Liver (tissue), 9 donors: ENCODE data around the gene KIFC1. TPM values are rescaled to one million over a fixed set of nuclear protein-coding genes. Genes with fewer than 3 reads are reported as not detected.

Experiments
- DNase-seq: peaks from one replicate; pipeline ENCODE4 v3.0.0-alpha.2; 2017; ENCODE audit warnings: low spot score
- H3K27ac ChIP-seq, 2 donors: one replicate each; pipeline ENCODE4 v1.7.0; 2013; ENCODE audit warnings: inconsistent platforms in 2 of 2, low read length in 2 of 2, control low read depth in 1 of 2, low read depth in 1 of 2, mild to moderate bottlenecking in 1 of 2
- H3K27me3 ChIP-seq, 4 donors: one replicate each; pipeline versions ENCODE4 v1.6.1 to v1.7.0; 2013; ENCODE audit warnings: low read length in 3 of 4, inconsistent platforms in 1 of 4, mild to moderate bottlenecking in 1 of 4, moderate library complexity in 1 of 4; ENCODE audit not compliant: control insufficient read depth in 4 of 4, insufficient read depth in 4 of 4
- H3K36me3 ChIP-seq, 4 donors: one replicate each; pipeline versions ENCODE4 v1.6.1 to v1.7.0; 2013; ENCODE audit warnings: low read length in 3 of 4, mild to moderate bottlenecking in 3 of 4, low read depth in 1 of 4, moderate library complexity in 1 of 4; ENCODE audit not compliant: control insufficient read depth in 4 of 4, insufficient read depth in 3 of 4
- H3K4me1 ChIP-seq, 4 donors: one replicate each; pipeline versions ENCODE4 v1.6.1 to v1.7.0; 2013; ENCODE audit warnings: low read length in 3 of 4, mild to moderate bottlenecking in 3 of 4, moderate library complexity in 1 of 4; ENCODE audit not compliant: control insufficient read depth in 4 of 4, insufficient read depth in 4 of 4
- H3K4me3 ChIP-seq, 3 donors: one replicate each; pipeline versions ENCODE4 v1.6.1 to v1.7.0; 2013; ENCODE audit warnings: low read length in 3 of 3, control low read depth in 1 of 3, low read depth in 1 of 3, mild to moderate bottlenecking in 1 of 3
- H3K9ac ChIP-seq, 2 donors: one replicate each; pipeline ENCODE4 v1.7.0; 2013; ENCODE audit warnings: low read length in 2 of 2, mild to moderate bottlenecking in 2 of 2, moderate library complexity in 2 of 2, control low read depth in 1 of 2, low read depth in 1 of 2
- H3K9me3 ChIP-seq, 4 donors: one replicate each; pipeline versions ENCODE4 v1.6.1 to v1.7.0; 2013; ENCODE audit warnings: low read length in 3 of 4; ENCODE audit not compliant: control insufficient read depth in 4 of 4
- EGR1 ChIP-seq, 2 donors: IDR thresholded peaks; 2 replicates each; pipeline ENCODE4 v1.6.1; 2016 to 2018; ENCODE audit warnings: antibody characterized with exemption in 2 of 2, low read depth in 2 of 2
- FOXA1 ChIP-seq: IDR thresholded peaks from 2 replicates; pipeline ENCODE4 v1.6.1; 2016; ENCODE audit warnings: antibody characterized with exemption
- FOXA2 ChIP-seq: IDR thresholded peaks from 2 replicates; pipeline ENCODE4 v1.6.1; 2016; ENCODE audit warnings: antibody characterized with exemption
- GABPA ChIP-seq, 2 donors: IDR thresholded peaks in 1 of 2; conservative IDR thresholded peaks in 1 of 2; 2 replicates each; pipeline ENCODE4 v1.6.1; 2016; ENCODE audit warnings: antibody characterized with exemption in 2 of 2, mild to moderate bottlenecking in 1 of 2, moderate library complexity in 1 of 2
- HNF4A ChIP-seq, 2 donors: conservative IDR thresholded peaks; 2 replicates each; pipeline ENCODE4 v1.6.1; 2016; ENCODE audit warnings: antibody characterized with exemption in 2 of 2, mild to moderate bottlenecking in 2 of 2
- JUND ChIP-seq, 2 donors: IDR thresholded peaks; 2 replicates each; pipeline ENCODE4 v1.6.1; 2016; ENCODE audit warnings: antibody characterized with exemption in 2 of 2
- MAX ChIP-seq: IDR thresholded peaks from 2 replicates; pipeline ENCODE4 v1.6.1; 2016; ENCODE audit warnings: antibody characterized with exemption
- RAD21 ChIP-seq, 2 donors: IDR thresholded peaks; 2 replicates each; pipeline ENCODE4 v1.6.1; 2016; ENCODE audit warnings: antibody characterized with exemption in 2 of 2, mild to moderate bottlenecking in 2 of 2
- REST ChIP-seq: IDR thresholded peaks from 2 replicates; pipeline ENCODE4 v1.6.1; 2016; ENCODE audit warnings: antibody characterized with exemption, mild to moderate bottlenecking
- TAF1 ChIP-seq: conservative IDR thresholded peaks from 2 replicates; pipeline ENCODE4 v1.6.1; 2016; ENCODE audit warnings: antibody characterized with exemption, mild to moderate bottlenecking
- YY1 ChIP-seq: IDR thresholded peaks from 2 replicates; pipeline ENCODE4 v1.6.1; 2016; ENCODE audit warnings: antibody characterized with exemption, mild to moderate bottlenecking
- WGBS: extraction: QIAGEN DNeasy Blood & Tissue Kit; methylation state at CpG from one replicate; pipeline ENCODE4 v1.1.7; 2013; 5-methylcytosine and 5-hydroxymethylcytosine counted together
- polyA plus RNA-seq, 2 donors: library from polyadenylated mRNA; stranded (reverse) in 1 of 2; unstranded in 1 of 2; fragments of 200-250 nt in 1 of 2; fragments of >200 nt in 1 of 2; fragmentation: Nextera tagmentation in 1 of 2; extraction: Ambion mirVana in 1 of 2; gene quantifications; one replicate each; pipeline versions ENCODE4 v1.2.1 to v1.2.3, GENCODE V29; 2013 to 2015
- total RNA-seq, 2 donors: library from RNA; depleted of rRNA; stranded (reverse); fragments of >200 nt; gene quantifications; one replicate each; pipeline ENCODE4 v1.2.3, GENCODE V29; 2014
- TF ChIP-seq, protein P1 (sequence below): IDR thresholded peaks from 2 replicates; pipeline ENCODE4 v1.6.1; 2016; ENCODE audit warnings: antibody characterized with exemption
- donor health status: healthy.
- donor health status: healthy.
- donor health status: healthy.
- donor health status: healthy.
- donor health status: healthy.

Gene KIFC1
- total and polyA plus RNA-seq, 4 donors, result 0.08 to 30.0 (median 1.3) TPM

DNA sequence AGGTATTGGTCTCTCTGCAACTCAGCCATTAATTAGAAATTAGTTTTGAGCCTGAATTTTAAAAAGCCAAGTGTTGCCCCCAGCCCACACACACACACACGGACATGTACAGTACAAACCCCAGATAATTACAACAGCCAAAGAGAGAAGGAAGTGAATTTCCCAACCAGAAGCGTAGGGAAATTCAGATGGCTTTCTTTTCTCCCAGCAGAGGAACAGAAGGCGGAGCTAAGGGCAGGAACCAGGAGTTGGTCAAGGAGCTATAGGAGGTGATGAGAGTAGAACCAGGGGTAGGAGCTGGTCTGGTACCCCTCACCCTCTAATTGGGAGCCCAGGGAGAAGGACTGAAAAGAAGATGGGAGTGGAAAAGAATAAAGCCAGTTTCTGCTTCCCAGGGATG lies 58.8 kb downstream of the KIFC1 start:
- H3K9ac ChIP-seq, result no peak overlapping the region
- H3K4me3 ChIP-seq, result no peak overlapping the region
- peaks cover 4 to 12% (median 8%) of the 10 kb centered on the region in 4 donors for H3K4me1 ChIP-seq
- DNase-seq, result no peak
- TF ChIP-seq RAD21 (IDR thresholded peaks at IDR 0.05), result no peak
- TF ChIP-seq MAX, result no peak
- no peak for TF ChIP-seq FOXA1
- TF ChIP-seq, protein P1, sequence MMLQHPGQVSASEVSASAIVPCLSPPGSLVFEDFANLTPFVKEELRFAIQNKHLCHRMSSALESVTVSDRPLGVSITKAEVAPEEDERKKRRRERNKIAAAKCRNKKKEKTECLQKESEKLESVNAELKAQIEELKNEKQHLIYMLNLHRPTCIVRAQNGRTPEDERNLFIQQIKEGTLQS, result no peak
- no peak for TF ChIP-seq JUND (IDR thresholded peaks at IDR 0.05)
- no peak for TF ChIP-seq YY1
- no peaks in the 10 kb centered on the region for H3K9me3 ChIP-seq
- no peak overlapping the region for H3K27ac ChIP-seq
- no peaks in the 10 kb centered on the region for H3K36me3 ChIP-seq
- 77% methylated on average over 3 of the region's 3 CpGs for WGBS
- no peaks in the 10 kb centered on the region for H3K27me3 ChIP-seq

DNA sequence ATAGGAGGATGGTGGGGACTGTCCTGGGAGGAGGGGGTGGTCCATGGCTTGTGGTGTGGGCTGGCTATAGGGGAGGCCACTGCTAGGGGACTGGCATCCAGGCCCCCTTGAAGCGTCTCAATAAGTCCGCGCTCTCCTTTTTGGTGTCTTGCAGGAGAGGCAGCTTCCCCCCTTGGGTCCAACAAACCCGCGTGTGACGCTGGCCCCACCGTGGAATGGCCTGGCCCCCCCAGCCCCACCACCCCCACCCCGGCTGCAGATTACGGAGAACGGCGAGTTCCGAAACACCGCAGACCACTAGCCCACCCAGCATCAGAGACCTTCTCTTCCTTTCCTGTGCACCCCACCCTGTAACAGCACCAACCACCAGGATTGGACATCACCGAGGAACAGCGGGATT lies 60.0 kb downstream of the KIFC1 start:
- no peaks in the 10 kb centered on the region for H3K9me3 ChIP-seq
- H3K27ac ChIP-seq, result no peak overlapping the region
- WGBS, result 95% methylated on average over 15 of the region's 15 CpGs

DNA sequence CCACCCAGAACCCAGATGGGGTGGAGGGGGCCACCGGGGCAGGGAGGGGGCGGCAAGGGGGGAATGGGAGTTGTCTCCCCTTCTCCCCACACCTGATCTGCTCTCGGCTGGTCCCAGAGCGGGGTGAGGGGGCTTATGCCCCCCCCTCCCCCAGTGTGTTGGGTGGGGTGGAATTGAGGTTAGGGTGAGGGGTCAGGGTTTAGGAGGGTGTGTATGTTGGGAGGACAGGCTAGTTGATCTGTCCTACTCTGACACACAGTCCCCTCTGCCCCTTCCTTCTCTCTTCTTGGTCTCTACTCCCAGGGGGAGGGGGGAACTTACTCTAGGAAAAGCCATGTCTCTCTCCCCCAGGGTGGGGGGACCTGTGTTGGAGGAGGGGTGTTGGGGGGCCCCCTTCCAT lies 60.9 kb downstream of the KIFC1 start:
- H3K9ac ChIP-seq, result no peak overlapping the region
- TF ChIP-seq REST, result no peak
- TF ChIP-seq JUND (IDR thresholded peaks at IDR 0.05), result no peak
- no peak for TF ChIP-seq HNF4A (conservative IDR thresholded peaks at IDR 0.05)
- TF ChIP-seq GABPA (IDR thresholded peaks at IDR 0.05 in 1 of 2, conservative IDR thresholded peaks at IDR 0.05 in 1 of 2), result no peak
- no peak for TF ChIP-seq FOXA2
- TF ChIP-seq TAF1, result no peak
- peaks cover 4 to 12% (median 8%) of the 10 kb centered on the region in 4 donors for H3K4me1 ChIP-seq
- no peaks in the 10 kb centered on the region for H3K9me3 ChIP-seq
- 93% methylated on average over 4 of the region's 4 CpGs for WGBS
- no peaks in the 10 kb centered on the region for H3K27me3 ChIP-seq
- peaks cover 0 to 4% (median 1%) of the 10 kb centered on the region in 4 donors for H3K36me3 ChIP-seq
- H3K4me3 ChIP-seq, result no peak overlapping the region
- no peak overlapping the region for H3K27ac ChIP-seq
- no peak for DNase-seq

More for the DNA sequence above, 60.0 kb downstream of the KIFC1 start:
- TF ChIP-seq EGR1 (IDR thresholded peaks at IDR 0.05; ENCODE audit: low read depth in 2 of 2), result no peak
- TF ChIP-seq MAX, result no peak
- no peak for TF ChIP-seq TAF1
- no peaks in the 10 kb centered on the region for H3K27me3 ChIP-seq
- no peak overlapping the region for H3K4me3 ChIP-seq
- H3K4me1 ChIP-seq, result peaks cover 4 to 12% (median 8%) of the 10 kb centered on the region in 4 donors
- no peak overlapping the region for H3K9ac ChIP-seq
- DNase-seq, result no peak
- peaks cover 0 to 4% (median 1%) of the 10 kb centered on the region in 4 donors for H3K36me3 ChIP-seq
